ENCODE measurements around the gene SLC5A8. TPM values are rescaled to one million over a fixed set of nuclear protein-coding genes. Genes with fewer than 3 reads are reported as not detected.

The SLC5A8 gene
- total and polyA plus RNA-seq, 2 donors (not counting 1 experiment from before 2014, with no cell fraction given): not detected

DNA sequence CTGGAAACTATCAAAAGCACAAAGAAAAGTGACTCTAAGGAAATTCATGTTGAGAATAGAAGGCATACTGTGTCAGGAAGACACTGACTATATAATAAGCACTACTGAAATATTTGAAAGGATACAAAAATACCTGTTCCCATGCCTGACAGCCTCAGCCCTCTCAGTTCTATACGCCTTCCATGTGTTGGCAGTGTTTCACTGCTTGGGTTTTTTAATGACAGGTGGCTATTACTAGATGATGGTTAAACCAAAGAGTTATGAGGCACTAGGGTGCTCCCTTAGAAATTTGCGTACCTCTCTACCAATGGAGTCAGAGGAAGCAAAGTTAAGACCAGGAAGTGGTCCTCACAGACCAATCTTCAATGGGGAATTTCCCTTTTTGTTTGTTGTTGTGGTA lies 25.6 kb upstream of the SLC5A8 start:
- Mint-ChIP-seq H3K27me3 (peaks cover 8% of the 10 kb centered on the region), H3K4me3 (no peak overlapping the region), H3K9me3 (ENCODE audit: insufficient read depth) (no peaks in the 10 kb centered on the region), H3K4me1 (no peaks in the 10 kb centered on the region), H3K27ac (no peak overlapping the region)
- WGBS (ENCODE audit: insufficient coverage): no CpG with 5 or more reads among the region's 2 CpGs
- H3K4me3 ChIP-seq (ENCODE audit: control extremely low read depth in 1 of 5, extremely low read depth in 1 of 5, insufficient read depth in 1 of 5, low read depth in 2 of 5, low read length in 4 of 5): no peak overlapping the region
- H3K27ac ChIP-seq (ENCODE audit: low read length in 2 of 2): no peak overlapping the region
- ChIA-PET POLR2A (no interaction called here), CTCF (no interaction called here)
- H3K4me1 ChIP-seq (ENCODE audit: control insufficient read depth in 2 of 2, insufficient read depth in 2 of 2, low read length in 2 of 2): no peaks in the 10 kb centered on the region
- H4K20me1 ChIP-seq (ENCODE audit: control insufficient read depth, insufficient read depth, low read length, poor library complexity, severe bottlenecking): no peaks in the 10 kb centered on the region
- H3K9ac ChIP-seq (ENCODE audit: low read length): no peak overlapping the region
- no peak for TF ChIP-seq EZH2 (IDR thresholded peaks at IDR 0.05; ENCODE audit: borderline replicate concordance, insufficient read depth, low read depth, low read length, poor library complexity, severe bottlenecking)
- TF ChIP-seq, protein P1, sequence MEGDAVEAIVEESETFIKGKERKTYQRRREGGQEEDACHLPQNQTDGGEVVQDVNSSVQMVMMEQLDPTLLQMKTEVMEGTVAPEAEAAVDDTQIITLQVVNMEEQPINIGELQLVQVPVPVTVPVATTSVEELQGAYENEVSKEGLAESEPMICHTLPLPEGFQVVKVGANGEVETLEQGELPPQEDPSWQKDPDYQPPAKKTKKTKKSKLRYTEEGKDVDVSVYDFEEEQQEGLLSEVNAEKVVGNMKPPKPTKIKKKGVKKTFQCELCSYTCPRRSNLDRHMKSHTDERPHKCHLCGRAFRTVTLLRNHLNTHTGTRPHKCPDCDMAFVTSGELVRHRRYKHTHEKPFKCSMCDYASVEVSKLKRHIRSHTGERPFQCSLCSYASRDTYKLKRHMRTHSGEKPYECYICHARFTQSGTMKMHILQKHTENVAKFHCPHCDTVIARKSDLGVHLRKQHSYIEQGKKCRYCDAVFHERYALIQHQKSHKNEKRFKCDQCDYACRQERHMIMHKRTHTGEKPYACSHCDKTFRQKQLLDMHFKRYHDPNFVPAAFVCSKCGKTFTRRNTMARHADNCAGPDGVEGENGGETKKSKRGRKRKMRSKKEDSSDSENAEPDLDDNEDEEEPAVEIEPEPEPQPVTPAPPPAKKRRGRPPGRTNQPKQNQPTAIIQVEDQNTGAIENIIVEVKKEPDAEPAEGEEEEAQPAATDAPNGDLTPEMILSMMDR (IDR thresholded peaks at IDR 0.05): no peak
- DNase-seq (no peak), ATAC-seq (ENCODE audit: low read depth) (no peak)
- H3K27me3 ChIP-seq (replicated peaks in 1 of 4; ENCODE audit: control extremely low read depth in 1 of 4, control insufficient read depth in 3 of 4, insufficient read depth in 4 of 4, low read length in 3 of 4): peaks cover 0 to 3% (median 0%) of the 10 kb centered on the region in 4 experiments
- H3K79me2 ChIP-seq (ENCODE audit: control insufficient read depth, insufficient read depth, low read length): no peaks in the 10 kb centered on the region
- no peaks in the 10 kb centered on the region for H3K36me3 ChIP-seq (replicated peaks in 1 of 2; ENCODE audit: control extremely low read depth in 1 of 2, control insufficient read depth in 1 of 2, extremely low read depth in 1 of 2, insufficient read depth in 2 of 2, low read length in 1 of 2)
- no peak overlapping the region for H3K4me2 ChIP-seq (replicated peaks; ENCODE audit: low read depth, low read length, poor library complexity, severe bottlenecking)
- H2AFZ ChIP-seq (ENCODE audit: insufficient read depth, low read depth, low read length, poor library complexity, severe bottlenecking): no peak overlapping the region
- H3K9me3 ChIP-seq (ENCODE audit: control extremely low read depth in 1 of 3, control insufficient read depth in 2 of 3, insufficient read depth in 1 of 3, low read length in 2 of 3): peaks cover 0 to 11% (median 9%) of the 10 kb centered on the region in 3 donors
- intact Hi-C loops (cut with micrococcal nuclease): no loop called here

DNA sequence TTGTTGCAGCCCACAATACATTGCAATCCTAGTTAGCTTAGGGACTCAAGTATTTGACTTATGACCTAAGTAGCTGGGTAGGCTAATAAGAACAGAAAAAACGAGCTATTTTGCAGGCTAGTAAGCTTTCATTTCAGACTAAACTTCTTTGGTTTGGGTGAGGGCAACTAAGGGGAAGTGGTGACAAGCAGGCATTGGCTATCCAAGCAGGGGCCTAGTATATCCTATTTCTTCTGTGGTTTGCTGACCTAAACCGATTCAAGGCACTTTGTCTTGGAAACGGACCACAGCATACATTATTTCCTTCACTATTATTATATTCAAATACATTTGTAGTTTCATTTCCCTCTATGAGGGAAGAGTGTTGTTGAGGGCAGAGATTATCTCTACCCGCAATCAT lies 21.6 kb upstream of the SLC5A8 start:
- TF ChIP-seq EZH2 (IDR thresholded peaks at IDR 0.05; ENCODE audit: borderline replicate concordance, insufficient read depth, low read depth, low read length, poor library complexity, severe bottlenecking): no peak
- TF ChIP-seq, protein P1 (IDR thresholded peaks at IDR 0.05): no peak
- Mint-ChIP-seq H3K9me3 (ENCODE audit: insufficient read depth) (no peaks in the 10 kb centered on the region), H3K27ac (no peak overlapping the region), H3K4me3 (no peak overlapping the region), H3K27me3 (peaks cover 5% of the 10 kb centered on the region), H3K4me1 (no peaks in the 10 kb centered on the region)
- intact Hi-C loops (cut with micrococcal nuclease): no loop called here
- DNase-seq (no peak), ATAC-seq (ENCODE audit: low read depth) (no peak)
- Histone ChIP-seq H3K9me3 (ENCODE audit: control extremely low read depth in 1 of 3, control insufficient read depth in 2 of 3, insufficient read depth in 1 of 3, low read length in 2 of 3) (no peaks in the 10 kb centered on the region), H3K27ac (ENCODE audit: low read length in 2 of 2) (no peak overlapping the region), H3K4me3 (ENCODE audit: control extremely low read depth in 1 of 5, extremely low read depth in 1 of 5, insufficient read depth in 1 of 5, low read depth in 2 of 5, low read length in 4 of 5) (no peak overlapping the region), H3K79me2 (ENCODE audit: control insufficient read depth, insufficient read depth, low read length) (no peaks in the 10 kb centered on the region), H3K36me3 (replicated peaks in 1 of 2; ENCODE audit: control extremely low read depth in 1 of 2, control insufficient read depth in 1 of 2, extremely low read depth in 1 of 2, insufficient read depth in 2 of 2, low read length in 1 of 2) (no peaks in the 10 kb centered on the region), H2AFZ (ENCODE audit: insufficient read depth, low read depth, low read length, poor library complexity, severe bottlenecking) (no peak overlapping the region), H3K27me3 (replicated peaks in 1 of 4; ENCODE audit: control extremely low read depth in 1 of 4, control insufficient read depth in 3 of 4, insufficient read depth in 4 of 4, low read length in 3 of 4) (peaks cover 0 to 3% (median 0%) of the 10 kb centered on the region in 4 experiments), H4K20me1 (ENCODE audit: control insufficient read depth, insufficient read depth, low read length, poor library complexity, severe bottlenecking) (no peaks in the 10 kb centered on the region), H3K4me1 (ENCODE audit: control insufficient read depth in 2 of 2, insufficient read depth in 2 of 2, low read length in 2 of 2) (no peaks in the 10 kb centered on the region), H3K4me2 (replicated peaks; ENCODE audit: low read depth, low read length, poor library complexity, severe bottlenecking) (no peak overlapping the region), H3K9ac (ENCODE audit: low read length) (no peak overlapping the region)
- WGBS (ENCODE audit: insufficient coverage): 67% methylated on average over 1 of the region's 4 CpGs
- ChIA-PET CTCF (no interaction called here), POLR2A (no interaction called here)
